Small intestine (tissue), 7 donors: ENCODE data around the gene LSS. TPM values are rescaled to one million over a fixed set of nuclear protein-coding genes. Genes with fewer than 3 reads are reported as not detected.
"Not testable (repeated sequence)": the region's sequence is repeated elsewhere in the genome, so short reads cannot be mapped to it uniquely, and the experiment has no call there.

Experiments used
- DNase-seq, 2 donors: peaks; one replicate each; pipeline versions ENCODE4 v3.0.0 to v3.0.0-alpha.2; 2013
- FAIRE-seq: peaks from 2 replicates; lab custom pipeline; 2012; peaks lifted over from hg19 to GRCh38; lab: Jason Lieb, UNC
- H3K27ac ChIP-seq, 3 donors: one replicate each; pipeline ENCODE4 v1.5.1; 2013; ENCODE audit warnings: low read length in 2 of 3, mild to moderate bottlenecking in 2 of 3, control low read depth in 1 of 3, inconsistent platforms in 1 of 3, low read depth in 1 of 3, moderate library complexity in 1 of 3
- H3K27me3 ChIP-seq, 3 donors: one replicate each; pipeline ENCODE4 v1.6.1; 2013; ENCODE audit warnings: low read length in 3 of 3, inconsistent platforms in 1 of 3; ENCODE audit not compliant: control insufficient read depth in 3 of 3, insufficient read depth in 3 of 3
- H3K36me3 ChIP-seq, 3 donors: one replicate each; pipeline ENCODE4 v1.6.1; 2013; ENCODE audit warnings: low read length in 3 of 3, inconsistent platforms in 1 of 3, low read depth in 1 of 3, mild to moderate bottlenecking in 1 of 3, moderate library complexity in 1 of 3; ENCODE audit not compliant: control insufficient read depth in 3 of 3, insufficient read depth in 2 of 3
- H3K4me1 ChIP-seq, 3 donors: one replicate each; pipeline ENCODE4 v1.6.1; 2013; ENCODE audit warnings: low read length in 2 of 3, inconsistent platforms in 1 of 3, low read depth in 1 of 3, mild to moderate bottlenecking in 1 of 3, moderate library complexity in 1 of 3; ENCODE audit not compliant: control insufficient read depth in 3 of 3, insufficient read depth in 2 of 3
- H3K4me3 ChIP-seq, 3 donors: one replicate each; pipeline ENCODE4 v1.5.1; 2013; ENCODE audit warnings: low read length in 3 of 3, control low read depth in 1 of 3, inconsistent platforms in 1 of 3, low read depth in 1 of 3, mild to moderate bottlenecking in 1 of 3, moderate library complexity in 1 of 3
- H3K9me3 ChIP-seq, 2 donors: one replicate each; pipeline ENCODE4 v1.6.1; 2013; ENCODE audit warnings: low read depth in 1 of 2, low read length in 1 of 2; ENCODE audit not compliant: control insufficient read depth in 2 of 2, insufficient read depth in 1 of 2
- WGBS, 3 donors: extraction: QIAGEN DNeasy Blood & Tissue Kit; methylation state at CpG; one replicate each; pipeline ENCODE4 v1.1.7; 2013; 5-methylcytosine and 5-hydroxymethylcytosine counted together
- polyA plus RNA-seq, 4 donors: library from polyadenylated mRNA; stranded (reverse) in 3 of 4; unstranded in 1 of 4; fragments of 200-250 nt in 3 of 4; fragments of 120-200 nt in 1 of 4; gene quantifications; one replicate each; pipeline versions ENCODE4 v1.2.1 to v1.2.3, GENCODE V29; 2013
- donor health status: healthy with polysubstance abuse.
- donor health status: control.
- donor health status: control.
- donor health status: Bipolar disorder and iron deficiency.
- donor health status: healthy.

The LSS gene
- polyA plus RNA-seq, 4 donors, result 13.2 to 42.1 (median 26.0) TPM

- WGBS, 3 donors, result 78 to 83% (median 81%) methylated on average over 24 of the region's 24 CpGs
- Histone ChIP-seq H3K4me1 (no peaks in the 10 kb centered on the region), H3K27ac (no peak overlapping the region), H3K27me3 (no peaks in the 10 kb centered on the region), H3K36me3 (peaks cover 0 to 5% (median 0%) of the 10 kb centered on the region in 3 donors), H3K4me3 (no peak overlapping the region), H3K9me3 (no peaks in the 10 kb centered on the region)
- DNase-seq (no peak), FAIRE-seq (no peak)
Measured at GRCh38 chr21:46180079-46180722, 48.4 kb downstream of the LSS start.

DNA sequence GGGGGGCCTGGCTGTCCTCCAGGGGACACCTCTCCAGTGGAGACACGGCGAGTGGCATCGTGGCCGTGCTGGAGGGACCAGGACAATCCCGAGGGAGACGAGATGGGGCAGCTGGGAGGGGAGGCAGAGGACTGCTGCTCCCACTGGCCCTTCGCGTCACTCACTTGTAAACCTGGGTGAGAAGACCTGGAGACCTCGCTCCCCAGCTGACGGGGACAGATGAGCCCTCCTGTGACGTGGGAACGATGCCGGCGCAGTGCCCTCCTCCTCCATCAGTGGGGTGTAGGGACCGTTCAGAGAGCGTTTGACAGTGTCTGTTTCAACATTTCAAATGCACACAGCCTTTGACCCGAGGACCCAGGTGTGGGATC, 48.9 kb downstream of the LSS start:
- Histone ChIP-seq H3K36me3 (peaks cover 0 to 5% (median 0%) of the 10 kb centered on the region in 3 donors), H3K27me3 (no peaks in the 10 kb centered on the region), H3K4me3 (no peak overlapping the region), H3K4me1 (no peaks in the 10 kb centered on the region), H3K9me3 (no peaks in the 10 kb centered on the region), H3K27ac (no peak overlapping the region)
- WGBS, 3 donors, result 85 to 95% (median 93%) methylated on average over 17 of the region's 17 CpGs
- FAIRE-seq, result no peak
- DNase-seq, result no peak

DNA sequence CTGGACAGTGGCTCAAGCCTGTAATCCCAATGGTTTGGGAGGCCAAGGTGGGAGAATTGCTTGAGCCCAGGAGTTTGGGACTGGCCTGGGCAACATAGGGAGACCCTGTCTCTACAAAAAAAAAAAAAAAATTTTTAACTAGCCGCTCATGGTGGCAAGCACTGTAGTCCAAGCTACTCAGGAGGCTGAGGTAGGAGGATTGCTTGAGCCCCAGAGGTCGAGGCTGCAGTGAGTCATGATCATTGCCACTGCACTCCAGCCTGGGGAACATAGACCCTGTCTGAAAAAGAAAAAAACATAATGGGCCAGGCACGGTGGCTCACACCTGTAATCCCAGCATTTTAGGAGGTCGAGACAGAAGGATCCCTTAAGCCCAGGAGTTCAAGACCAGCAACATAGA, 49.6 kb downstream of the LSS start:
- H3K27me3 ChIP-seq, result no peaks in the 10 kb centered on the region
- no peak overlapping the region for H3K27ac ChIP-seq
- no peak overlapping the region for H3K4me3 ChIP-seq
- H3K9me3 ChIP-seq, result peaks cover 0 to under 1% of the 10 kb centered on the region in 2 donors
- no peaks in the 10 kb centered on the region for H3K4me1 ChIP-seq
- WGBS, 3 donors, result 75 to 82% (median 80%) methylated on average over 4 of the region's 4 CpGs
- no peak for DNase-seq
- peaks cover 0 to 5% (median 0%) of the 10 kb centered on the region in 3 donors for H3K36me3 ChIP-seq
- no peak for FAIRE-seq

- not testable (repeated sequence) for H3K4me1 ChIP-seq, H3K4me3 ChIP-seq, H3K27me3 ChIP-seq, DNase-seq, H3K36me3 ChIP-seq, FAIRE-seq, H3K27ac ChIP-seq, H3K9me3 ChIP-seq
- WGBS, 3 donors, result 89 to 91% (median 89%) methylated on average over 3 of the region's 3 CpGs
Measured at GRCh38 chr21:46176443-46177129, 52.0 kb downstream of the LSS start.

- FAIRE-seq (no peak), DNase-seq (no peak)
- H3K27me3 ChIP-seq, result no peaks in the 10 kb centered on the region
- H3K36me3 ChIP-seq, result peaks cover 0 to under 1% (median 0%) of the 10 kb centered on the region in 3 donors
- no peak overlapping the region for H3K27ac ChIP-seq
- peaks cover 0 to 7% of the 10 kb centered on the region in 2 donors for H3K9me3 ChIP-seq
- no peaks in the 10 kb centered on the region for H3K4me1 ChIP-seq
- 91 to 100% (median 100%) methylated on average over 1 of the region's 1 CpG for WGBS, 3 donors
- H3K4me3 ChIP-seq, result no peak overlapping the region
Measured at GRCh38 chr21:46173573-46173972, 55.0 kb downstream of the LSS start.

- Histone ChIP-seq H3K27me3 (no peaks in the 10 kb centered on the region), H3K36me3 (peaks cover 0 to 2% (median 0%) of the 10 kb centered on the region in 3 donors), H3K27ac (no peak overlapping the region), H3K4me1 (no peaks in the 10 kb centered on the region), H3K9me3 (peaks cover 0 to 7% of the 10 kb centered on the region in 2 donors), H3K4me3 (no peak overlapping the region)
- WGBS, 3 donors, result 80 to 88% (median 88%) methylated on average over 6 of the region's 6 CpGs
- DNase-seq (no peak), FAIRE-seq (no peak)
Measured at GRCh38 chr21:46172863-46173528, 55.6 kb downstream of the LSS start.

DNA sequence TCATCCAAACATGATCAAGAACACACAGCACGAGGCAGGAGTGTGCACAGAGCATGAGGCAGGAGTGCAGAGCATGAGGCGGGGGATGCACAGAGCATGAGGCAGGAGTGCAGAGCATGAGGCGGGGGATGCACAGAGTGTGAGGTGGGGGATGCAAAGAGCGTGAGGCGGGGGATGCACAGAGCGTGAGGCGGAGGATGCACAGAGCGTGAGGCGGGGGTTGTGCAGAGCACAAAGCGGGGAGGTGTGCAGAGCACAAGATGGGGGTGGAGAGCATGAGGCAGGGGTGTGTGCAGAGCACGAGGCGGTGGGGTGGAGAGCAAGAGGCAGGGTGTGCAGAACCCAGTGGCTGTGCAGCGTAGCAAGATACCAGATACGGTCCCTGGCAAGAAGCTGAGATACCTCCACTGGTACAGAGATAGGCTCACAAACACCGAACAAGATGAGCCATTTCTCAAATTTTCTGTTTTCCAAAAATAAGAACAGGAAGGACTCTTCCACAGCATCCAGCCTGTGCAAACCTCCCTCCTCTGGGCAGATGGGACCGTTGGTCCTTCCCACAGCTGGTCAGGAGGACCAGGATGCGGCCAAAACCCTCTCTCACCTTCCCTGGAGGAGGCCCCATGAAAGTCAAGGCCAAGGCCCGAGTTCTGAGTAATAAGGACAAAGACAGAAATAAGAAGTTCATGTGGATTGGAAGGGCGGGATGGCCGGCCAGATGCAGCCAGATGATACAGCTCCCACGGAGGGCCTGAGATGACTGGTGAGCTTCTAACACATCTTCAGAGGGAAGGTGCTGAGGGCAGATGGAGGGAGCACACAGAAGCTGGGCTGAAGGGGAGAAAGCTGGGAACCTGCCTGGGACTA, 56.3 kb downstream of the LSS start:
- Histone ChIP-seq H3K27ac (no peak overlapping the region), H3K36me3 (peaks cover 0 to 2% (median 0%) of the 10 kb centered on the region in 3 donors), H3K27me3 (no peaks in the 10 kb centered on the region), H3K4me1 (no peaks in the 10 kb centered on the region), H3K4me3 (no peak overlapping the region), H3K9me3 (peaks cover 0 to 7% of the 10 kb centered on the region in 2 donors)
- 84 to 91% (median 86%) methylated on average over 20 to 21 of the region's 21 CpGs for WGBS, 3 donors
- no peak for DNase-seq
- FAIRE-seq, result no peak

DNA sequence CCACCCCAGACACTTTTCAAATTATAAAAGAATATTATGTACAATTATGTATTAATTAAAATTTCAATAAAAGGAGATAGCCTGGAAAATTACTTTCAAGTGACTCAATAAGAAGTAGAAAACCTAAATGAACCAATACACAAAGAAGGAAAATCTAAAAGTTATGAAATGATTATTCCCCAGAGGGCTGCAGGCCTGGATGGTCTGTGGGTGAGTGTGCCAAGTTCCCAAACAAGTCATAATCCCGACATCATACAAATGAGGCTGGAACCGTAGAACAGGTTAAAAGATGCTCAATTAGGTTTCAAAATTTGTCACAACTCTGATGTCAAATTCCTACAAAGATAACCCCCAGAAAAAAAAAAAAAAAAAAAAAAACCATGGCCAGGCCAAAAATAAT, 57.0 kb downstream of the LSS start:
- DNase-seq (no peak), FAIRE-seq (no peak)
- H3K4me3 ChIP-seq, result no peak overlapping the region
- no peaks in the 10 kb centered on the region for H3K4me1 ChIP-seq
- no peaks in the 10 kb centered on the region for H3K27me3 ChIP-seq
- H3K27ac ChIP-seq, result no peak overlapping the region
- peaks cover 0 to 7% of the 10 kb centered on the region in 2 donors for H3K9me3 ChIP-seq
- 44 to 82% (median 48%) methylated on average over 2 of the region's 2 CpGs for WGBS, 3 donors
- peaks cover 0 to 2% (median 0%) of the 10 kb centered on the region in 3 donors for H3K36me3 ChIP-seq
